AG10803 (cell line): ENCODE measurements around the gene RNF157.

Experiments used
- DNase-seq: peaks from one replicate; pipeline ENCODE4 v3.0.0; 2010; ENCODE audit warnings: low read depth
- H3K4me3 ChIP-seq: 2 replicates; pipeline ENCODE4 v1.5.1; 2011; ENCODE audit warnings: mild to moderate bottlenecking, low read length, control low read depth
- CTCF ChIP-seq: conservative IDR thresholded peaks from 2 replicates; pipeline ENCODE4 v1.5.1; 2011; ENCODE audit warnings: mild to moderate bottlenecking, low read length, control low read depth, inconsistent platforms

RNF157 gene

GRCh38 chr17:76160896-76161528, 79.3 kb downstream of the RNF157 start:
- no peak overlapping the region for H3K4me3 ChIP-seq
- no peak for TF ChIP-seq CTCF
- DNase-seq = no peak

- H3K4me3 ChIP-seq = no peak overlapping the region
- DNase-seq = no peak
- TF ChIP-seq CTCF = no peak
Measured at GRCh38 chr17:76159157-76159556, 81.1 kb downstream of the RNF157 start.

GRCh38 chr17:76157759-76158158, 82.5 kb downstream of the RNF157 start:
- no peak for DNase-seq

GRCh38 chr17:76156662-76156991, 83.7 kb downstream of the RNF157 start:
- H3K4me3 ChIP-seq = no peak overlapping the region
- DNase-seq = no peak
- TF ChIP-seq CTCF = no peak

More at GRCh38 chr17:76157759-76158158, 82.5 kb downstream of the RNF157 start:
- no peak overlapping the region for H3K4me3 ChIP-seq
- TF ChIP-seq CTCF = no peak

GRCh38 chr17:76155988-76156661, 84.2 kb downstream of the RNF157 start:
- no peak for TF ChIP-seq CTCF
- no peak overlapping the region for H3K4me3 ChIP-seq
- no peak for DNase-seq

- H3K4me3 ChIP-seq = no peak overlapping the region
- no peak for TF ChIP-seq CTCF
- no peak for DNase-seq
Measured at GRCh38 chr17:76154936-76155845, 85.1 kb downstream of the RNF157 start.

- no peak overlapping the region for H3K4me3 ChIP-seq
- no peak for DNase-seq
- no peak for TF ChIP-seq CTCF
Measured at GRCh38 chr17:76154292-76154691, 86.0 kb downstream of the RNF157 start.
